A549 (cell line): Measurements from ENCODE around the gene RNF215.

Source experiments
- BHLHE40 ChIP-seq: IDR thresholded peaks from 2 replicates; pipeline ENCODE4 v1.6.1; 2012; ENCODE audit warnings: low read depth, low read length, inconsistent platforms
- GATA3 ChIP-seq: IDR thresholded peaks from 2 replicates; pipeline ENCODE4 v1.6.1; 2012; ENCODE audit warnings: borderline replicate concordance
- HOXA7 ChIP-seq: fragments of 250-450 bp; sonication (Bioruptor Pico); IDR thresholded peaks from 2 replicates; pipeline ENCODE4 v1.5.0; 2020; ENCODE audit warnings: mild to moderate bottlenecking, moderate library complexity
- KDM5A ChIP-seq: fragments of 200-600 bp; sonication (generic); IDR thresholded peaks from 2 replicates; pipeline ENCODE4 v1.6.1; 2016; ENCODE audit warnings: antibody characterized with exemption, mild to moderate bottlenecking
- MAX ChIP-seq: IDR thresholded peaks from 2 replicates; pipeline ENCODE4 v1.6.1; 2012
- POLR2A ChIP-seq: IDR thresholded peaks from 2 replicates; pipeline ENCODE4 v1.6.1; 2012; ENCODE audit warnings: mild to moderate bottlenecking, low read length
- SREBF2 ChIP-seq: fragments of 450-650 bp; IDR thresholded peaks from 2 replicates; pipeline ENCODE4 v1.6.1; 2014; ENCODE audit warnings: mild to moderate bottlenecking, moderate library complexity
- ZC3H11A ChIP-seq: fragments of 450-650 bp; IDR thresholded peaks from 2 replicates; pipeline ENCODE4 v1.6.1; 2014; ENCODE audit warnings: antibody characterized with exemption, mild to moderate bottlenecking
- TF ChIP-seq, protein P1 (sequence below): fragments of >200 bp; sonication (Bioruptor Twin); formaldehyde crosslinking; IDR thresholded peaks from 3 replicates; pipeline ENCODE4 v1.5.1; 2016

DNA sequence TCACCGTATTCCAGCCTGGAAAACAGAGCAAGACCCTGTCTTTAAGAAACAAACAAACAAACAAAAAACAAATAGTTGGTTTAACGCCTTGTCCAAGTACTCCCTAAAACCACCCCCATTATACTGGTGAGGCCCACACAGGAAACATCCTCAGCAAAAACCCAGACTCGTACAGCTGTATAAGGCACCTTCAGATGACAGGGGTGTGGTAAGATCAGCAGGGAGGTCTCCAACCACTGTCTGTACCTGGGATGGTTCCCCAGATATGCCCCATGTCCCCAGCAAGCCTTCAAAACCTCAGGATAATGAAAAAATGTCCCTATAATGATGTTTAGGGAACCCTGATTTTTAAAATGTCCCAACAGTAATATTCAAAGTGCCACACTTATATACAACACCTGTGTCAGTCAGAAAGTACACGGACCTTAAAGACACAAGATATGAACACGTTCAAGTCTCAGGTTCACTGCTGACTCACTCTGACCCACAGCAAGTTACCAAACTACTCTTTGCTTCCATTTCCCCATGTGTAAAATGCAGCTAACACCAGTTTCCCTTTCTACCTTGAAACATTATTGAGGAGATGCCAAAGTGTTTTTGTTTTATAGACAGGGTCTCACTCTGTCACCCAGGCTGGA lies 39.8 kb downstream of the RNF215 start:
- TF ChIP-seq KDM5A (no peak), MAX (no peak), ZC3H11A (no peak), POLR2A (no peak), BHLHE40 (no peak), HOXA7 (CRISPR knock-in tag) (no peak), SREBF2 (no peak), GATA3 (no peak)
- TF ChIP-seq, protein P1, sequence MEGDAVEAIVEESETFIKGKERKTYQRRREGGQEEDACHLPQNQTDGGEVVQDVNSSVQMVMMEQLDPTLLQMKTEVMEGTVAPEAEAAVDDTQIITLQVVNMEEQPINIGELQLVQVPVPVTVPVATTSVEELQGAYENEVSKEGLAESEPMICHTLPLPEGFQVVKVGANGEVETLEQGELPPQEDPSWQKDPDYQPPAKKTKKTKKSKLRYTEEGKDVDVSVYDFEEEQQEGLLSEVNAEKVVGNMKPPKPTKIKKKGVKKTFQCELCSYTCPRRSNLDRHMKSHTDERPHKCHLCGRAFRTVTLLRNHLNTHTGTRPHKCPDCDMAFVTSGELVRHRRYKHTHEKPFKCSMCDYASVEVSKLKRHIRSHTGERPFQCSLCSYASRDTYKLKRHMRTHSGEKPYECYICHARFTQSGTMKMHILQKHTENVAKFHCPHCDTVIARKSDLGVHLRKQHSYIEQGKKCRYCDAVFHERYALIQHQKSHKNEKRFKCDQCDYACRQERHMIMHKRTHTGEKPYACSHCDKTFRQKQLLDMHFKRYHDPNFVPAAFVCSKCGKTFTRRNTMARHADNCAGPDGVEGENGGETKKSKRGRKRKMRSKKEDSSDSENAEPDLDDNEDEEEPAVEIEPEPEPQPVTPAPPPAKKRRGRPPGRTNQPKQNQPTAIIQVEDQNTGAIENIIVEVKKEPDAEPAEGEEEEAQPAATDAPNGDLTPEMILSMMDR: no peak
